Measurements from ENCODE around the gene SNX3.
A peak's percentile ranks its signal among the peaks of the same experiment; 100 is the strongest.

The SNX3 gene

GRCh38 chr6:108163267-108163643, 97.6 kb downstream of the SNX3 start:
- H3K4me3 Mint-ChIP-seq, result no peak overlapping the region
- no peaks in the 10 kb centered on the region for H3K9me3 Mint-ChIP-seq
- peak; percentile 76 for ATAC-seq
- H3K4me1 Mint-ChIP-seq, result peaks cover 51% of the 10 kb centered on the region
- no peak for DNase-seq
- peaks cover 100% of the 10 kb centered on the region for H3K27me3 Mint-ChIP-seq
- no peak overlapping the region for H3K27ac Mint-ChIP-seq

- no peaks in the 10 kb centered on the region for H3K9me3 Mint-ChIP-seq
- H3K4me1 Mint-ChIP-seq, result peaks cover 47% of the 10 kb centered on the region
- DNase-seq (no peak), ATAC-seq (no peak)
- H3K27ac Mint-ChIP-seq, result no peak overlapping the region
- peaks cover 100% of the 10 kb centered on the region for H3K27me3 Mint-ChIP-seq
- no peak overlapping the region for H3K4me3 Mint-ChIP-seq
Measured at GRCh38 chr6:108161724-108162282, 99.0 kb downstream of the SNX3 start.
